CD4-positive, CD25-positive, alpha-beta regulatory T cell (primary cell): ENCODE data around the gene NEURL1. TPM values are rescaled to one million over a fixed set of nuclear protein-coding genes. Genes with fewer than 3 reads are reported as not detected.
"Not testable (repeated sequence)": the region's sequence is repeated elsewhere in the genome, so short reads cannot be mapped to it uniquely, and the experiment has no call there.

ENCODE experiments used
- ATAC-seq, 2 donors: fragments of 150-1000 bp; cut with Tn5 transposase; one replicate each; pipeline ENCODE4 v1.10.0; 2021; ENCODE audit warnings: low read depth in 2 of 2, moderate number of reproducible peaks in 2 of 2, moderate library complexity in 1 of 2
- DNase-seq, 3 donors: peaks; one replicate each; pipeline versions ENCODE4 v3.0.0 to v3.0.0-alpha.2; 2012 to 2022; ENCODE audit warnings: mixed read lengths in 1 of 3
- H3K27ac ChIP-seq: one replicate; pipeline ENCODE4 v1.7.0; 2013; ENCODE audit warnings: mild to moderate bottlenecking, low read length; ENCODE audit not compliant: insufficient read depth, poor library complexity, severe bottlenecking
- H3K27me3 ChIP-seq: one replicate; pipeline ENCODE4 v1.7.0; 2013; ENCODE audit warnings: low read length; ENCODE audit not compliant: control insufficient read depth, insufficient read depth
- H3K36me3 ChIP-seq: one replicate; pipeline ENCODE4 v1.7.0; 2013; ENCODE audit warnings: mild to moderate bottlenecking, low read length, moderate library complexity; ENCODE audit not compliant: control insufficient read depth, insufficient read depth
- H3K4me1 ChIP-seq: 2 replicates; pipeline ENCODE4 v1.7.0; 2013; ENCODE audit warnings: mild to moderate bottlenecking, low read length; ENCODE audit not compliant: insufficient read depth, control insufficient read depth, poor library complexity, severe bottlenecking
- H3K4me3 ChIP-seq: one replicate; pipeline ENCODE4 v1.7.0; 2013; ENCODE audit warnings: low read depth, mild to moderate bottlenecking, low read length, moderate library complexity
- H3K9me3 ChIP-seq, 2 experiments: 1 replicate in 1 of 2; 2 replicates in 1 of 2; pipeline ENCODE4 v1.7.0; 2013; ENCODE audit warnings: low read length in 2 of 2, mild to moderate bottlenecking in 1 of 2, moderate library complexity in 1 of 2; ENCODE audit not compliant: control insufficient read depth in 2 of 2
- H3K27ac Mint-ChIP-seq, 3 donors: one replicate each; pipeline ENCODE4 v1.8.0; 2020 to 2022; ENCODE audit warnings: mild to moderate bottlenecking in 3 of 3, mixed read lengths in 3 of 3, moderate library complexity in 2 of 3
- H3K27me3 Mint-ChIP-seq: one replicate; pipeline ENCODE4 v1.8.0; 2022; ENCODE audit warnings: mild to moderate bottlenecking, mixed read lengths
- H3K36me3 Mint-ChIP-seq: one replicate; pipeline ENCODE4 v1.8.0; 2020; ENCODE audit warnings: mixed read lengths
- H3K4me1 Mint-ChIP-seq, 4 donors: one replicate each; pipeline ENCODE4 v1.8.0; 2020 to 2022; ENCODE audit warnings: mixed read lengths in 4 of 4, mild to moderate bottlenecking in 1 of 4
- H3K4me3 Mint-ChIP-seq, 4 donors: one replicate each; pipeline ENCODE4 v1.8.0; 2020 to 2022; ENCODE audit warnings: mild to moderate bottlenecking in 4 of 4, mixed read lengths in 4 of 4, moderate library complexity in 3 of 4
- H3K9me3 Mint-ChIP-seq, 7 donors: one replicate each; pipeline ENCODE4 v1.8.0; 2020 to 2022; ENCODE audit warnings: mixed read lengths in 7 of 7, mild to moderate bottlenecking in 3 of 7, moderate library complexity in 2 of 7
- polyA plus RNA-seq, 4 donors: library from polyadenylated mRNA; unstranded; fragments of 300-500 nt; fragmentation: Illumina TruSeq; gene quantifications; one replicate each; pipeline ENCODE4 v1.2.3, GENCODE V29; 2021
- total RNA-seq: library from RNA; stranded (reverse); gene quantifications from one replicate; pipeline ENCODE4 v1.2.3, GENCODE V29; 2022

NEURL1 gene
- total and polyA plus RNA-seq, 5 donors from 2014 or later, result 0.29 to 1.1 (median 0.71) TPM

DNA sequence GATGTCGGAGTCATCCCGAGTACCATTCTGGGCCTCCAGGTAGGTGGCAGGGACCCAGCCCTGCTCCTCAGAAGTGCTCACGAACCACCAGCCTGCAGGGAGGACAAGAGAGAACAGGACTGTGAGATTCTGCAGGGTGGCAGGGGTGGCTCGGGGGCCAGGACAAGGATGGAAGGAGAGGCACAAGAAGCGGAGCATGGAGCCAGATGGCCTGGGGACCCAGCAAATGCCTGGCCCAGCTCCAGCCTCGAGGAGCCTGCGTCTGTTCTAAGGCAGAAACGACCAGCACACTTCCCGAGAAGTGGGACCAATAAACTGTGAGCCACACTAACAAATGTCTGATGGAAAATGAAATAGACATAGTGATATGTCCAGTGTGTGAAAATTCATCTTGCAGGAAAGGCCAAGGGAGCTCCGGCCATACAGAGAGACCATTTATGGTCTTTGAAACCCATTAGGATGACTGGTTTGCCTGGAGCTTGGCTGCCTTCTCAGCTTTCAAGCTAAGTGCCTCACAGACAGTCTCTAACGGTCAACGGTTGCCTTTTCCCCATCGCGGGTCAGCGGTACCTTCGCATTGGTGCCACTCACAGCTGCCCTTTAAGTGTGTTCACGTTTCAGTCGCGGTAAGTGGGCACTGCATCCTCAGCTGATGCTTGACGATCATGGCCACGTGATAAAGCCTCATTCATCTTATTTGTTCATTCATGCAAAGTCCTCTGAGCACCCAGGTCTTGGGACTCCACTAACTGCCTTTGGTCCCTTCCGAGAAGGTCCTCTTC, 133.8 kb downstream of the NEURL1 start:
- Mint-ChIP-seq H3K27ac (no peak overlapping the region), H3K4me3 (no peak overlapping the region), H3K27me3 (no peaks in the 10 kb centered on the region), H3K36me3 (peaks cover 13% of the 10 kb centered on the region), H3K9me3 (no peaks in the 10 kb centered on the region), H3K4me1 (peaks cover 0 to 2% (median 0%) of the 10 kb centered on the region in 4 donors)
- Histone ChIP-seq H3K4me1 (no peaks in the 10 kb centered on the region), H3K27me3 (no peaks in the 10 kb centered on the region), H3K9me3 (no peaks in the 10 kb centered on the region), H3K4me3 (no peak overlapping the region), H3K36me3 (peaks cover 12% of the 10 kb centered on the region), H3K27ac (no peak overlapping the region)
- no peak for DNase-seq
- ATAC-seq, result no peak

DNA sequence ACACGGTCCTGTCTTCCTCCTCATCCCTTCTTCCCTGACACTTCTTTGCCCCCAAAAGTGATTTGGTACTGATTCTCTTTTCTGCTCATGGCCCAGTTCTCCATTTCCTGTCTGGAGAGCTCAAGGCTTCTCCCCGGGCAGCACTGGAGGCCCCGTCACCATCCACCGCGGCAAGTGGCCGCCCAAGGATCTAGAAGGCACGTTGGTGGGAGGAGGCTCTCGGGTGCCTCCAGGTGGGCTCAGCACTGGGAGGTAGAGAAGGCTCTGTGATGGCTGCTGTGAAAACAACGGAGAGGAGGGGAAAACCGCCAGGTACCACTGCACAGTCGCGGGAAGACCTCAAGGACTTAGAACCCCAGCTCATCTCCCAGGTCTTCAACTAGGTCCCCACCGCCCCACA, 134.4 kb downstream of the NEURL1 start:
- no peak for DNase-seq
- H3K4me3 ChIP-seq, result no peak overlapping the region
- no peak overlapping the region for H3K27ac Mint-ChIP-seq
- peaks cover 13% of the 10 kb centered on the region for H3K36me3 Mint-ChIP-seq
- no peaks in the 10 kb centered on the region for H3K27me3 Mint-ChIP-seq
- no peak overlapping the region for H3K27ac ChIP-seq
- no peaks in the 10 kb centered on the region for H3K9me3 ChIP-seq
- no peaks in the 10 kb centered on the region for H3K9me3 Mint-ChIP-seq
- no peak for ATAC-seq
- peaks cover 0 to 2% (median 0%) of the 10 kb centered on the region in 4 donors for H3K4me1 Mint-ChIP-seq
- H3K27me3 ChIP-seq, result no peaks in the 10 kb centered on the region
- no peak overlapping the region for H3K4me3 Mint-ChIP-seq
- H3K4me1 ChIP-seq, result no peaks in the 10 kb centered on the region
- peaks cover 12% of the 10 kb centered on the region for H3K36me3 ChIP-seq

DNA sequence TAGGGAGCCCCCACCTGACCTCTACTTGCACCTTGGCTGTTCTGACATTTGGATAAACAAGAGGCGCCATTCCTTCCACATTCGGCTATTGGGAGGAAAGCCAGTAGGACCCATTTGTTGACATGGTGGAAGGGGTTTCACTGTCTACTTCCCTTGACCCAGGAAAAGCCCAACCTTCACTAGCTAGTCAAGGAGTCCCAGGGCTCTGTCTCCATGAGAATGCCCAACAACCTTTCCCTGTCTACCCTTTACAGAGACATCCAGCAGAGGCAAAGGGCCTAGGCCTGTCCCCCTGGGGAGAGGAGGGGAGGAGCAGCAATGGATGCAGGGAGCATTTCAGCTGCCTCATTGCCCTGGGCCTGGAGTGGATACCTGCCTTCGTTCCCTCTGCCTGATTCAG, 136.1 kb downstream of the NEURL1 start:
- Histone ChIP-seq H3K4me3 (no peak overlapping the region), H3K36me3 (peaks cover 12% of the 10 kb centered on the region), H3K27ac (no peak overlapping the region), H3K4me1 (no peaks in the 10 kb centered on the region), H3K9me3 (no peaks in the 10 kb centered on the region), H3K27me3 (no peaks in the 10 kb centered on the region)
- Mint-ChIP-seq H3K27ac (no peak overlapping the region), H3K36me3 (peaks cover 9% of the 10 kb centered on the region), H3K9me3 (no peaks in the 10 kb centered on the region), H3K27me3 (no peaks in the 10 kb centered on the region), H3K4me3 (no peak overlapping the region), H3K4me1 (peaks cover 0 to 5% (median 1%) of the 10 kb centered on the region in 4 donors)
- DNase-seq, result no peak
- ATAC-seq, result no peak

DNA sequence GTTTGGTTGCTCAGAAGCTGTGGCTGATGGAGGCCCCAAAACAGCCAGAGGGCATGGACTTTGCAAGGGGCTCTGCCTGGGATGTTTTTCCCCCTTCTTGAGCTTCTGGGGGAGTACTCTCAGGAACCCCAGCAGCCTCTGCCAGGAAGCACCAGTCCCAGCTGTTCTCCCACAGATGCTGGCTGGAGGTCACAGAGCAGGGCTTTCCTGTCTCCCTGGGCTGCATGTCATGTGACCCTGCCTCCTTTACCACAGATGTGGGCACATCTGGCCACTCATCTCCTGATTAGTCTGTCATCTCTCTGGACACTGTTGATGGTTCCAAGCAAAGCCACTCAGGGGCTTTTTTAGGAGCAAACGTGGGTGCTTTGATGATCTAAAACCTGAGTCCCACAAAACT, 136.7 kb downstream of the NEURL1 start:
- DNase-seq (no peak), ATAC-seq (no peak)
- Mint-ChIP-seq H3K4me1 (peaks cover 0 to 7% (median 1%) of the 10 kb centered on the region in 4 donors), H3K27me3 (no peaks in the 10 kb centered on the region), H3K4me3 (no peak overlapping the region), H3K9me3 (no peaks in the 10 kb centered on the region), H3K27ac (no peak overlapping the region), H3K36me3 (peaks cover 9% of the 10 kb centered on the region)
- Histone ChIP-seq H3K36me3 (peaks cover 12% of the 10 kb centered on the region), H3K4me1 (no peaks in the 10 kb centered on the region), H3K27me3 (no peaks in the 10 kb centered on the region), H3K4me3 (no peak overlapping the region), H3K9me3 (no peaks in the 10 kb centered on the region), H3K27ac (no peak overlapping the region)

DNA sequence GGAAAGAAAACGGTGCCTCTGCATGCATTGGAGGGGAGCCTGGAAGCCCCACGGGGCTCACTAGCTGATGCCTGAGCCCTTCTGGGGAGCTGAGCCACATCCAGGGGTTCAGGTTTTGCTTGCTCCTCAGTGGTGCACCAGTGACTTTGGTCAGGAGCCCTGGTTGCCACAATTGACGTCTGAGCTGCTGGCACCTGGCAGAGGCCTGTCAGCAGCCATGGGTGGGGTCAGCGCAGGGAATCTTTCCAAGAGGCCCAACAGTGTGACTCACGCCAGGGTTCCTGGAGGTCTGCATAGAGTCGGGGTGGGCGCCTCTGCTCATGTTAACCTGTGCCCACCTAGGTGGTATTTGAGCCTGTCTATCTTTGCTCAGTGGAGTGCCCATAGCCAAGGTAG, 138.7 kb downstream of the NEURL1 start:
- Histone ChIP-seq H3K27ac (no peak overlapping the region), H3K9me3 (no peaks in the 10 kb centered on the region), H3K27me3 (no peaks in the 10 kb centered on the region), H3K4me3 (no peak overlapping the region), H3K36me3 (peaks cover 3% of the 10 kb centered on the region), H3K4me1 (no peaks in the 10 kb centered on the region)
- DNase-seq (no peak), ATAC-seq (no peak)
- Mint-ChIP-seq H3K4me1 (peaks cover 0 to 7% (median 1%) of the 10 kb centered on the region in 4 donors), H3K36me3 (peaks cover 6% of the 10 kb centered on the region), H3K27ac (no peak overlapping the region), H3K9me3 (no peaks in the 10 kb centered on the region), H3K4me3 (no peak overlapping the region), H3K27me3 (no peaks in the 10 kb centered on the region)

DNA sequence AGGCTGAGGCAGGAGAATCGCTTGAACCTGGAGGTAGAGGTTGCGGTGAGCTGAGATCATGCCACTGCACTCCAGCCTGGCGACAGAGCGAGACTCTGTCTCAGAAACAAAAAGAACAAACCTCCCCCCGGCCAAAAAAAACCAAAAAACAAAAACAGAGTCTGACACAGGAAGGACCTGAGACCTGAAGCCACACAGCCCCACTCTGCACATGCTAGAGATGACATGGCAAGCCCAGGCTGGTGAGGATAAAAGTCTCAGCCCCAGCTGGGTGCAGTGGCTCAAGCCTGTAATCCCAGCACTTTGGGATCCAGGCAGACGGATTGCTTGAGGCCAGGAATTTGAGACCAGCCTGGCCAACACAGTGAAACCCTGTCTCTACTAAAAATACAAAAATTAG, 139.4 kb downstream of the NEURL1 start:
- ATAC-seq, result not testable (repeated sequence)

DNA sequence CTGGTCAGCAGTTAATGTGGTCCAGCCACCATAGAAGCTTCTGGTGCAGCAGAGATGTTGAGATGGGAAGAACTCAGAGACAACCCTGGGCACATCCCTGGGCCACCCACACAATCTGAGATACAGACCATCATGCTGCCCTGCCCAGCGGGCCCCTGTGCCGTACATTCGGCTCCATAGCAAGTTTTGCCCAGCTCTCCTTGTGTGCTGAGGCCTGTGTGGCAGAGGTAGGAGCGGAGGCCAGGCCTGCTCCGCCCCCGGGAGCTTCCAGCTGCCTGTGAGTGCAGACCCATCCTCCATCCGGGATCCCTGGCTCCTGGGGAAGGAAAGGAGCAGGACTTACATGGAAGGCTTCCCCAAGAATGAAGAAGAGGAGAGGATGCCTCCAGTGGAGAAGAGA, 140.3 kb downstream of the NEURL1 start:
- no peaks in the 10 kb centered on the region for H3K9me3 Mint-ChIP-seq
- H3K36me3 ChIP-seq, result peaks cover 3% of the 10 kb centered on the region
- DNase-seq (no peak), ATAC-seq (no peak)
- H3K36me3 Mint-ChIP-seq, result no peaks in the 10 kb centered on the region
- H3K27ac Mint-ChIP-seq, result no peak overlapping the region
- H3K4me1 ChIP-seq, result no peaks in the 10 kb centered on the region
- H3K27me3 ChIP-seq, result no peaks in the 10 kb centered on the region
- H3K27ac ChIP-seq, result no peak overlapping the region
- H3K9me3 ChIP-seq, result no peaks in the 10 kb centered on the region
- H3K4me3 Mint-ChIP-seq, result no peak overlapping the region
- H3K4me3 ChIP-seq, result no peak overlapping the region
- H3K4me1 Mint-ChIP-seq, result peaks cover 0 to 7% (median 2%) of the 10 kb centered on the region in 4 donors
- H3K27me3 Mint-ChIP-seq, result no peaks in the 10 kb centered on the region

More for the DNA sequence above, 139.4 kb downstream of the NEURL1 start:
- H3K27ac Mint-ChIP-seq, H3K4me1 Mint-ChIP-seq, H3K9me3 Mint-ChIP-seq, H3K4me3 ChIP-seq, H3K27me3 ChIP-seq, H3K36me3 ChIP-seq, H3K4me3 Mint-ChIP-seq, DNase-seq, H3K9me3 ChIP-seq, H3K27me3 Mint-ChIP-seq, H3K36me3 Mint-ChIP-seq, H3K4me1 ChIP-seq, H3K27ac ChIP-seq: not testable (repeated sequence)

DNA sequence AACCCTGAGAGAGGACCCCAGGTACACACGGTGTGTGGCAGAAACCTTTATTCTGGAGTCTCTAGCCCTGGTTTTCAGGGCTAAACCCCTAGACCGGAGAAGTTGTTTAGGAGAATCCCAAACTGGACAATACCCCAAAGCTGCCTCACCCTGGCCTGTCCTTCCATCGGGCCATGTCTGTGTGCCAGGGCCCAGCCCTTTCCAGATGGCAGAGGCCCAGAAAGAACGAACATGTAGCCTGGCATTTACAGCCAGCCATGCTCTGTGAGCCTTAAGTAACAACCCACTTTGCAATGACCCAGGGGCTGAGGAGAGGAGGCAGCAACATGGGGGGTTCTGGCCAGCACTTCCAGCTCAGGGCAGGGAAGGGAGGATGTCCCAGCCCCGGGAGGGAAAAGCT, 142.1 kb downstream of the NEURL1 start:
- peaks cover 3% of the 10 kb centered on the region for H3K36me3 ChIP-seq
- H3K27me3 Mint-ChIP-seq, result no peaks in the 10 kb centered on the region
- H3K4me1 ChIP-seq, result no peaks in the 10 kb centered on the region
- H3K36me3 Mint-ChIP-seq, result no peaks in the 10 kb centered on the region
- H3K4me1 Mint-ChIP-seq, result peaks cover 0 to 7% (median 3%) of the 10 kb centered on the region in 4 donors
- H3K4me3 ChIP-seq, result no peak overlapping the region
- no peak for DNase-seq
- no peak overlapping the region for H3K27ac ChIP-seq
- no peak for ATAC-seq
- no peaks in the 10 kb centered on the region for H3K9me3 ChIP-seq
- H3K4me3 Mint-ChIP-seq, result no peak overlapping the region
- H3K27me3 ChIP-seq, result no peaks in the 10 kb centered on the region
- peak overlapping the region in 1 of 3 donors; percentile 42 for H3K27ac Mint-ChIP-seq
- H3K9me3 Mint-ChIP-seq, result no peaks in the 10 kb centered on the region
